ENCODE data around the gene GPR143. TPM values are rescaled to one million over a fixed set of nuclear protein-coding genes. Genes with fewer than 3 reads are reported as not detected.
"Not testable (repeated sequence)": the region's sequence is repeated elsewhere in the genome, so short reads cannot be mapped to it uniquely, and the experiment has no call there.

The GPR143 gene
- total RNA-seq, 2 experiments from 2014 or later: not detected

DNA sequence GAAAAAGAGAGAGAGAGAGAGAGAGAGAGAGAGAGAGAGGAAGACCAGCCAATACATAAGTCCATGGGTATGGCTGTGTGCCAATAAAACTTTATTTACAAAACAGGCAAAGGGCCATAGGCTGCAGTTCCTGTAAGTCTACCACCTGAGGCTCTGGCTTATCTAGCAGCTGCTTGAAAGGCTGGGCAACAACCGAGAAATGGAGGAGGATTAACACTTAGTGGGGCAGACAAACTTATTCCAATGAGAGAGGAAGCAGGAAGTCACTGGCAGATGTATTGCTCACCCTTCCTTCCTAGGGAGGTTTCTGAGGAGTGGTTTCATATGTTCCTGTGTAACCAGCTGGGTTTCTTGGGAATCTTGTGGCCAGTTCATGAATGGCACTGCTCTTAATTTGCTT, 4.7 kb upstream of the GPR143 start:
- ChIA-PET POLR2A (no interaction called here), CTCF (no interaction called here)

DNA sequence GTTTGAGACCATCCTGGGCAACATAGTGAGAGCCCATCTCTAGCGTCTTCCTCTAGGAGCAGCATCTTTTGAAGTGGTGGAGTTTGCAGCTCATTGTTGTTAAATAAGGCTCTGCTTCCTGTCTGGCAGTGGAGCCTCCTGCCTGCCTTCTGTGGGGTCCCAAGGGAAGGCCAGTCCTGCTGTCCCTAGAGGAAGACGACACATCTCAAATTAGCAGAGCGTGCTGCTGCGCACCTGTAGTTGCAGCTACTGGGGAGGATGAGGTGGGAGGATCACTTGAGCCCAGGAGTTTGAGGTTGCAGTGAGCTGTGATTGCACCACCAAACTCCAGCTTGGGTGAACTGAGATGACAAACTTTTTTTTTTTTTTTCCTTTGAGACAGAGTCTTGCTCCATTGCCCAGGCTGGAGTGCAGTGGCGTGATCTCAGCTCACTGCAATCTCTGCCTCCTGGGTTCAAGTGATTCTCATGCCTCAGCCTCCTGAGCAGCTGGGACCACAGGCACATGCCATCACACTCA, 2.7 kb upstream of the GPR143 start:
- CTCF ChIA-PET, POLR2A ChIA-PET: not testable (repeated sequence)

- ChIA-PET POLR2A (no interaction called here), CTCF (no interaction called here)
Measured at GRCh38 chrX:9767375-9767774, 1.7 kb upstream of the GPR143 start.

- CTCF ChIA-PET: no interaction called here
Measured at GRCh38 chrX:9765072-9765736, 443 bp downstream of the GPR143 start.

GRCh38 chrX:9759337-9759736, 6.3 kb downstream of the GPR143 start:
- POLR2A ChIA-PET: no interaction called here
- CTCF ChIA-PET: no interaction called here

More at GRCh38 chrX:9765072-9765736, 443 bp downstream of the GPR143 start:
- POLR2A ChIA-PET: no interaction called here

DNA sequence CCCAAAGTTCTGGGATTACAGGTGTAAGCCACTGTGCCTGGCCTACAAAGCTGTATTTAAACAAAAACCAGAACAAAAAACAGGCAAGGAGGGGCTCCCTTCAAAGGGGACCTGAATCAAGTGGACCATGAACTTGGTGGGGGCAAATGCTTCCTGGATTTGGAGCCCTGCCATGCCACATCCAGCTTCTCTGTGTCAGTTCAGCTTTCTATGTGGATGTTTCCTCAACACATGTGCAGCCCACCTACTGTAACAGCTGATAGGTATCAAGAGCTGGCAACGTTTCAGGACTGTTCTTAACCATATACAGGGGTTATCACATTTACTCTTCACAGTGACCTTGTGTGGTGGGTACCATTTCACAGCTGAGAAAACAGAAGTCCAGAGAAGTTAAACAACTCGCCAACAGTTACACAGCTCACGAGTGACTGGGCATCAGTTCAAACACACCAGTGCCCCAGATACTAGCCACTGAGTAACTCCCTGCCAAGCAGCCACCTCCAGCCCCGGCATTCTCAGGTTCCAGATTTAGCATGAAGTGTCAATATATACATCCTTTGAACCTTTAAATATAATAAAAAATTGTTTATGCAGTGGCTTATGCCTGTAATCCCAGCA, 7.5 kb downstream of the GPR143 start:
- ChIA-PET POLR2A (no interaction called here), CTCF (no interaction called here)

DNA sequence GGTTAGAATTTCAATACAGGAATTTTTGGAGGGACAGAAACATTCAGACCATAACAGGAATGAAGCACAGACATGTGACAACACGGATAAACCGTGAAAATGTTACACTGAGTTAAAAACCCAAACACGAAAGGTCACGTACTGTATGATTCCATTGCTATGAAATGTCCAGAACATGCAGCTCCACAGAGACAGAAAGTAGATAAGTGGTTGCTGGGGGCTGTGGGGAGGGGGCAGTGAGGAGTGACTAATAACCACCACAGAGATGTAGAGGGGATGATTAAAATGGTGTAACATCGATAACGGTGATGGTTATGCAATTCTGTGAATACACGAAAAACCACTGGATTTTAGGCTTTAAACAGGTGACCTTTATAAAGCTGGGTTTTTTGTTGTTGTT, 8.3 kb downstream of the GPR143 start:
- POLR2A ChIA-PET: no interaction called here
- CTCF ChIA-PET: no interaction called here

DNA sequence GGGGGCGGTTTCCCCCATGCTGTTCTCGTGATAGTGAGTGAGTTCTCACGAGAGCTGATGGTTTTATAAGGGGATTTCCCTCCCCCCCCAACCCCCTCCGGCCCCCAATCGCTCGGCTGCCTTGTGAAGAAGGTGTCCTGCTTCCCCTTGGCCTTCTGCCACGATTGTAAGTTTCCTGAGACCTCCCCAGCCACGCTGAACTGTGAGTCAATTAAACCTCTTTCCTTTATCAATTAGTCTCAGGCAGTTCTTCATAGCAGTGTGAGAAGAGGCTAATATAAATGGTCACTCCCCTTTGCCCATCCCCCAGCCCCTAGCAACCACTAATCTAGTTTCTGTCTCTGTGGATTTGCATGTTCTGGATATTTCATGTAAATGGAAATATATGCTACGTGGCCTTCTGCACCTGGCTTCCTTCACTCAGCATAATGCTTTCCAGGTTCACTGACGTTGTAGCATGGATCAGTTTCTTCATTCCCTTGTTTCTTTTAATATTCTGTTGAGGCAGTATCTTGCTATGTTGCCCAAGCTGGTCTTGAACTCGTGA, 16.4 kb downstream of the GPR143 start:
- CTCF ChIA-PET: no interaction called here
- POLR2A ChIA-PET: no interaction called here

- POLR2A ChIA-PET: no interaction called here
- CTCF ChIA-PET: no interaction called here
Measured at GRCh38 chrX:9747644-9748043, 18.0 kb downstream of the GPR143 start.

GRCh38 chrX:9746148-9746888, 19.3 kb downstream of the GPR143 start:
- POLR2A ChIA-PET: no interaction called here
- CTCF ChIA-PET: no interaction called here

- POLR2A ChIA-PET: no interaction called here
Measured at GRCh38 chrX:9745417-9746115, 20.1 kb downstream of the GPR143 start.

DNA sequence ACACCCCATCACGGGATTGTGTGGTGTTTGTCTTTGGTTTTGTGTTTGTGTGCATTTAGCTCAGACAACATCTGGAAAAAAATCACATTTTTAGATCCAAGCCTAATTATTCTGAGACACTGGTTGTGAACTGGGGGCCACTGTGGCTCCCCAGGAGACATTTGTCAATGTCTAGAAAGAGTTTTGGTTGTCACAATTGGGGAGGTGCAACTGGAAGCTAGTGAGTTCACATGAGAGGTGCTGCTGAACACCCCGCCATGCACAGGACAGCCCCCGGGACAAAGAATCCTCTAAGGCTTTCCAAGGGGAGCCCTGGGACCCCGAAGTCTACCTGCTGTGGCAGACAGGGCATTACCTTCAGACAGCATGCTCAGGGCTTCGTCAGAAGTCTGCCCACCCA, 26.5 kb downstream of the GPR143 start:
- ChIA-PET CTCF (no interaction called here), POLR2A (no interaction called here)

More at GRCh38 chrX:9745417-9746115, 20.1 kb downstream of the GPR143 start:
- CTCF ChIA-PET: no interaction called here

GRCh38 chrX:9738151-9738550, 27.5 kb downstream of the GPR143 start:
- POLR2A ChIA-PET: no interaction called here
- CTCF ChIA-PET: no interaction called here

DNA sequence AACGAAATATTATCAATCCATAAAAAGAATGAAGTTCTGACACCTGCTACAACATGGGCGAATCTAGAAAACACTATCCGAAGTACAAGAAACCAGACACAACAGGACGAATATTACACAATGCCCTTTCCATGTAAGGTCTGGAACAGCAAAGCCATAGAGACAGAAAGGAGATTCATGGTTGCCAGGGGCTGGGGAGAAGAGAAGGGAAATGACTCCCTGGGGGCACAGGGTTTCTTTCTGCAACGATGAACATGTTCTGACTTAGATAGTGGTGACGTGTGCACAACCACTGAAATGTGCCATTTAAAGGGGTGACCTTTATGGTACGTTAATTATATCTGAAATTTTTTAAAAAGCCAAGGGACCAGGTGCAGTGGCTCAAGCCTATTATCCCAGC, 28.3 kb downstream of the GPR143 start:
- ChIA-PET CTCF (no interaction called here), POLR2A (no interaction called here)

GRCh38 chrX:9730752-9731151, 34.9 kb downstream of the GPR143 start:
- ChIA-PET CTCF (no interaction called here), POLR2A (no interaction called here)

- CTCF ChIA-PET: no interaction called here
Measured at GRCh38 chrX:9730078-9730477, 35.6 kb downstream of the GPR143 start.

GRCh38 chrX:9729171-9729885, 36.3 kb downstream of the GPR143 start:
- ChIA-PET CTCF (no interaction called here), POLR2A (no interaction called here)

More at GRCh38 chrX:9730078-9730477, 35.6 kb downstream of the GPR143 start:
- POLR2A ChIA-PET: no interaction called here

GRCh38 chrX:9728261-9728660, 37.4 kb downstream of the GPR143 start:
- CTCF ChIA-PET: no interaction called here
- POLR2A ChIA-PET: no interaction called here

DNA sequence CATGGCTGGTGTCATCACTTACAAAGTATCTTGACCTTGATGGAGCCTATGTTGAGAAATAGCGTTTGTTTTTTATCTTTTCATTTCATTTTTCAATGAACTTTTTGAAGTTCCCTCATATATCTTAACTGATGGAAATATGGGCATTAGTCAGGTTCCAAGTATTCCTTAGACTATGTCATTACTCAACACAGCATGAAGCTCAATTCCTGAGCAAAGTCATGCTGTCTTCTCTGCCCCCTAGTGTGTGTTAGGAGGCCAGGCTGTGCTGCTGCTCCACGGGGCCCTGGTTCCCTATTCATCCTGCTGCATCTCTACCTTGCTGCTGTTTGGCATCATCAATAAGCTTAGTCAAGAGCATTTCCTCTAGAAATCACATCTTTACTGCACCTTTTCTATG, 40.9 kb downstream of the GPR143 start:
- POLR2A ChIA-PET: no interaction called here

DNA sequence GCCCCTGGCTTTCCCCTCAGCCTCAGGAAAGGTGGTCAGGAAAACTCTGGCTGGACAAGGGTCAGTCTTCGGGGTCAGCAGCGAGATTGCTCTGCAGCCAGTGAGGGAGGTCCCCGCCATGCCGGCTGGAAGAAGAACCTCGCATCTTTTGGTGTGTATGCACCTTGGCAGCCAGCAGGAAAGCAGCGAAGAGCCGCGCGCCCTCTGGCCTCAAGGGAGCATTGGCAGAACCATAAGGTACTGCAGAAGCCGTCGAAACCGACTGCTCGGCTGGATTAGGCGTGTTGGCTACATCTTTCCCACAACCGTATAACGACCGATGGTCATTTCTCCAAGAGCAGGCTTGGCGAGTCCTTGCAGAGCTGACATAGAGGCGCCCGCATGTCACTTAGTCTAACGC, 48.3 kb downstream of the GPR143 start:
- ChIA-PET POLR2A (no interaction called here), CTCF (no interaction called here)

More for the DNA sequence above, 40.9 kb downstream of the GPR143 start:
- CTCF ChIA-PET: no interaction called here

Data from activated CD8-positive, alpha-beta memory T cell treated with anti-CD3 and anti-CD28 coated beads for 36 hours (primary cell).